ENCODE data around the gene BLOC1S5. TPM values are rescaled to one million over a fixed set of nuclear protein-coding genes. Genes with fewer than 3 reads are reported as not detected.

BLOC1S5 gene
- total and polyA plus RNA-seq, 12 donors, result 5.3 to 27.7 (median 15.0) TPM

DNA sequence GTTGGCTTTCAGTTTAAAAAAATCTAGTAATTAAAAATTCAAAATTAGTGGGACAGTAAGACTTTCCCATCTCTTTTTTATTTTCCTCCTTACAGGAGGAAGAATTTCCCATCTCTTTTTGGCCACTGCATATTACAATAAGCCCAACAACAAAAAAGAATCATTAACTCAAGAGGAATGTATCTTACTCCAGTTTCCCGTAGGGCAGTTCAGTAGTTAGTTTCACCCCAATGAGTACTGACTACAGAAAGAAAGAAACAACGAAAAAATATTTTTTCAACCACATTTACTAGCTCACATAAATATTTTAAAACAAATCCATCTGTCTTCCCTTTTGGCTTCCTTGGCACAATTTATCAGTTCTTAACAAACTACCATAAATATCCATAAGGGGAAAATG, 14.9 kb upstream of the BLOC1S5 start:
- Histone ChIP-seq H3K27ac (no peak overlapping the region), H3K4me3 (no peak overlapping the region), H3K36me3 (replicated peaks in 1 of 2) (no peaks in the 10 kb centered on the region), H3K27me3 (no peaks in the 10 kb centered on the region), H3K4me1 (replicated peaks in 1 of 2) (peaks cover 23 to 45% of the 10 kb centered on the region in 2 donors), H3K9me3 (replicated peaks in 1 of 3) (no peaks in the 10 kb centered on the region)
- 89 to 94% (median 92%) methylated on average over 2 of the region's 2 CpGs for WGBS, 4 donors
- intact Hi-C loops (cut with DNase I), result no loop called here
- no peak for DNase-seq
- TF ChIP-seq, protein P1, sequence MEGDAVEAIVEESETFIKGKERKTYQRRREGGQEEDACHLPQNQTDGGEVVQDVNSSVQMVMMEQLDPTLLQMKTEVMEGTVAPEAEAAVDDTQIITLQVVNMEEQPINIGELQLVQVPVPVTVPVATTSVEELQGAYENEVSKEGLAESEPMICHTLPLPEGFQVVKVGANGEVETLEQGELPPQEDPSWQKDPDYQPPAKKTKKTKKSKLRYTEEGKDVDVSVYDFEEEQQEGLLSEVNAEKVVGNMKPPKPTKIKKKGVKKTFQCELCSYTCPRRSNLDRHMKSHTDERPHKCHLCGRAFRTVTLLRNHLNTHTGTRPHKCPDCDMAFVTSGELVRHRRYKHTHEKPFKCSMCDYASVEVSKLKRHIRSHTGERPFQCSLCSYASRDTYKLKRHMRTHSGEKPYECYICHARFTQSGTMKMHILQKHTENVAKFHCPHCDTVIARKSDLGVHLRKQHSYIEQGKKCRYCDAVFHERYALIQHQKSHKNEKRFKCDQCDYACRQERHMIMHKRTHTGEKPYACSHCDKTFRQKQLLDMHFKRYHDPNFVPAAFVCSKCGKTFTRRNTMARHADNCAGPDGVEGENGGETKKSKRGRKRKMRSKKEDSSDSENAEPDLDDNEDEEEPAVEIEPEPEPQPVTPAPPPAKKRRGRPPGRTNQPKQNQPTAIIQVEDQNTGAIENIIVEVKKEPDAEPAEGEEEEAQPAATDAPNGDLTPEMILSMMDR (IDR thresholded peaks at IDR 0.05), result no peak
- no peak for TF ChIP-seq POLR2A (IDR thresholded peaks at IDR 0.05)

DNA sequence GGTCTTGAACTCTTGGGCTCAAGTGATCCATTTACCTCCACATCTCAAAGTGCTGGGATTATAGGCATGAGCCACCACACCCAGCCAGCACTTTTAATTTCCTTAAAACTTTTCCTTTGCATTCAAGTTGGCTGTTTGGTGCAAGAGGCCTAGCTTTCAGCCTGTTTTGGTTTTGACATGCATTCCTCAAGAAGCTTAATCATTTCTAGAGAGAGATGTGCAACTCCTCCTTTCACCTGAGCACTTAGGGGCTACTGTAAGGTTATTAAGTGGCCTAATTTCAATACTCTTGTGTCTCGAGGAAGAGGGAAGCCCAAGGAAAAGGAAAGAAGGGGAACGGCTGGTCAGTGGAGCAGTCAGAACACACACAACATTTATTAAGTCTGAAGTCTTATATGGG, 13.8 kb upstream of the BLOC1S5 start:
- 79 to 88% (median 84%) methylated on average over 2 of the region's 2 CpGs for WGBS, 4 donors
- no peak for DNase-seq
- no peaks in the 10 kb centered on the region for H3K27me3 ChIP-seq
- no peaks in the 10 kb centered on the region for H3K9me3 ChIP-seq (replicated peaks in 1 of 3)
- peaks cover 17 to 35% of the 10 kb centered on the region in 2 donors for H3K4me1 ChIP-seq (replicated peaks in 1 of 2)
- no peak overlapping the region for H3K4me3 ChIP-seq
- H3K36me3 ChIP-seq (replicated peaks in 1 of 2), result no peaks in the 10 kb centered on the region
- TF ChIP-seq, protein P1 (IDR thresholded peaks at IDR 0.05), result no peak
- no peak for TF ChIP-seq POLR2A (IDR thresholded peaks at IDR 0.05)
- H3K27ac ChIP-seq, result no peak overlapping the region
- intact Hi-C loops (cut with DNase I), result no loop called here

DNA sequence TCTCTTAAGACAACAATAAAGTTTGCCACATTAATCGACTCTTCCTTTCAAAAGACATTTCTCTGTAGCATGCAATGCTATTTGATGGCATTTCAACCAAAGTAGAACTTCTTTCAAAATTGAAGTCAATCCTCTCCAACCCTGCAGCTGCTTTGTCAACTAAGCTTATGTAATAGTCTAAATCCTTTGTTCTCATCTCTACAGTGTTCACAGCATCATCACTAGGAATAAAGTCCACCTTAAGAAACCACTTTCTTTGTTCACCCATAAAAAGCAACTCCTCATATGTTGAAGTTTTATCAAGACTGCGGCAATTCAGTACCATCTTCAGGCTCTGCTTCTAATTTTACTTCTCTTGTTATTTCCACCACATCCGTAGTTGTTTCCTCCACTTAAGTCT, 11.5 kb upstream of the BLOC1S5 start:
- Histone ChIP-seq H3K36me3 (replicated peaks in 1 of 2) (no peaks in the 10 kb centered on the region), H3K27me3 (no peaks in the 10 kb centered on the region), H3K27ac (no peak overlapping the region), H3K4me3 (no peak overlapping the region), H3K4me1 (replicated peaks in 1 of 2) (peaks cover 9 to 16% of the 10 kb centered on the region in 2 donors), H3K9me3 (replicated peaks in 1 of 3) (no peaks in the 10 kb centered on the region)
- 80 to 85% (median 83%) methylated on average over 3 of the region's 3 CpGs for WGBS, 4 donors
- intact Hi-C loops (cut with DNase I), result no loop called here
- no peak for DNase-seq
- TF ChIP-seq, protein P1 (IDR thresholded peaks at IDR 0.05), result no peak
- TF ChIP-seq POLR2A (IDR thresholded peaks at IDR 0.05), result no peak

DNA sequence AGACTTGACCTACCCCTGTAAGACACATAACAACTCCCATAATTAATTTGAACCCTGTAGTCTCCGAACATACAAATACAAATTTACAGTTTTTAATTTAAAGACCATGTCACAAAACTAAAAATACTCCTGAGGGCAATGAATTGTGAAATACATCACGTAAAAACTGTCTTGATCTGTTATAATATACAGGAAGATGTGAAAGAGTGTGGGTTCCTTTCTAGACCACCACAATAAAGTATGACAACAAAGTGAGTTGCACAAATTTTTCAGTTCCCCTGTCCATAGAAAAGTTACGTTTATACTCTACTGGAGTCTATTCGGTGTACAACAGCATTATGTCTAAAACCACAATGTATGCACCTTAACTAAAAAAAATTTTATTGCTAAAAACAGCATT, 11.0 kb upstream of the BLOC1S5 start:
- intact Hi-C loops (cut with DNase I), result no loop called here
- peaks cover 4 to 10% of the 10 kb centered on the region in 2 donors for H3K4me1 ChIP-seq (replicated peaks in 1 of 2)
- H3K36me3 ChIP-seq (replicated peaks in 1 of 2), result no peaks in the 10 kb centered on the region
- TF ChIP-seq, protein P1 (IDR thresholded peaks at IDR 0.05), result no peak
- TF ChIP-seq POLR2A (IDR thresholded peaks at IDR 0.05), result no peak
- 83 to 88% (median 85%) methylated on average over 4 of the region's 4 CpGs for WGBS, 4 donors
- no peak overlapping the region for H3K27ac ChIP-seq
- H3K9me3 ChIP-seq (replicated peaks in 1 of 3), result no peaks in the 10 kb centered on the region
- no peaks in the 10 kb centered on the region for H3K27me3 ChIP-seq
- no peak for DNase-seq
- no peak overlapping the region for H3K4me3 ChIP-seq

Measured in adrenal gland (tissue), 12 donors.